ENCODE data around the gene SFPQ.
"Not testable (repeated sequence)": the region's sequence is repeated elsewhere in the genome, so short reads cannot be mapped to it uniquely, and the experiment has no call there.

SFPQ gene, protein sequence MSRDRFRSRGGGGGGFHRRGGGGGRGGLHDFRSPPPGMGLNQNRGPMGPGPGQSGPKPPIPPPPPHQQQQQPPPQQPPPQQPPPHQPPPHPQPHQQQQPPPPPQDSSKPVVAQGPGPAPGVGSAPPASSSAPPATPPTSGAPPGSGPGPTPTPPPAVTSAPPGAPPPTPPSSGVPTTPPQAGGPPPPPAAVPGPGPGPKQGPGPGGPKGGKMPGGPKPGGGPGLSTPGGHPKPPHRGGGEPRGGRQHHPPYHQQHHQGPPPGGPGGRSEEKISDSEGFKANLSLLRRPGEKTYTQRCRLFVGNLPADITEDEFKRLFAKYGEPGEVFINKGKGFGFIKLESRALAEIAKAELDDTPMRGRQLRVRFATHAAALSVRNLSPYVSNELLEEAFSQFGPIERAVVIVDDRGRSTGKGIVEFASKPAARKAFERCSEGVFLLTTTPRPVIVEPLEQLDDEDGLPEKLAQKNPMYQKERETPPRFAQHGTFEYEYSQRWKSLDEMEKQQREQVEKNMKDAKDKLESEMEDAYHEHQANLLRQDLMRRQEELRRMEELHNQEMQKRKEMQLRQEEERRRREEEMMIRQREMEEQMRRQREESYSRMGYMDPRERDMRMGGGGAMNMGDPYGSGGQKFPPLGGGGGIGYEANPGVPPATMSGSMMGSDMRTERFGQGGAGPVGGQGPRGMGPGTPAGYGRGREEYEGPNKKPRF

DNA sequence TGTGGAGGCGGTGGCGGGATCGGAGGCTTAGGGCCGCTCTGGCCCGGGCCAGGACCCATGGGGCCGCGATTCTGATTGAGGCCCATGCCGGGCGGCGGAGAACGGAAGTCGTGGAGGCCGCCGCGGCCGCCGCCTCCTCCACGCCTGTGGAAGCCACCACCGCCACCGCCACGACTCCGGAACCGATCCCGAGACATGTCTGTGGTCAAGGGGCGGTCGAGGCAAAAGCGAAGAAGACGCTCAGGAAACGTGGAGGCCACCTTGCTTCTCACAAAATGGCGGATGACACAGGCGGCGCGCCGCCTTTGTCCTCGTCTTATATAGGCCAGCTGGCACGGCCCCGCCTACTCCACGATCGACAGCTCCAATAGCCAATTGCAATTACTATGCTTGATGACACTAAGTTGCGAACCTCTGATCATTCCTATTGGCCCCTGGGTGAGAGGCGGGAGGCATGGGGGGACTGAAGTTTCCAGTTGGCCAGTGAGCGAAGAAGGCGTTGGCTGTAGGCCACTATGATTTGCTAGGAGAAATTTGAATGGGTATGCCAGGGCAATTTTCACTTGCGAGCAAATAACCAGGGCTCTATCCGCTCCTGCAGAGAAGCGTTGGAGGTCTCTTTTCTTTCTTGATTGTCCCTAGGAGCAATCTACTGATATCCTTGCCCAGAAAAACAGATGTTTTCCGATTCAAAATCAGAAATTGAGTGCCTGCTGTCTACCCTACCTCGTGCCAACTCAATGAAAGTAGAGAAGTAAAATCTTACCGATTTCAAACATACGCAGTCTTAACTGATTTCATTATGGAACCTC lies at the start of gene SFPQ:
SFPQ (minus strand) TSS at position 293 of the 812 bp plus-strand sequence; CDS start at position 197, 96 bp downstream.
- DNase-seq (ENCODE audit: low read depth): peak; percentile 99

DNA sequence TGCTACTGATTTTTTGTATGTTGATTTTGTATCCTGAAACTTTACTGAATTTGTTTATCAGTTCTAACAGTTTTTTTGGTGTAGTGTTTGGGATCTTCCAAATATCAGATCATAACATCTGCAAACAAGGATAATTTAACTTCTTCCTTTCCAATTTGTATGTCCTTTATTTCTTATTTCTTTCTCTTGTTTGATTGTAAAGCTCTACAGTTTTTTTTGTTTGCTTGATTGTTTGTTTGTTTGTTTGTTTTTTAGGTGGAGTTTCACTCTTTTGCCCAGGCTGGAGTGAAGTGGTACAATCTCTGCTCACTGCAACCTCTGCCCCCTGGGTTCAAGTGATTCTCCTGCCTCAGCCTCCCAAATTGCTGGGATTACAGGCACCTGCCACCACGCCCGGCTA lies 43.8 kb upstream of the SFPQ start:
- not testable (repeated sequence) for DNase-seq (ENCODE audit: low read depth)

GRCh38 chr1:35231287-35231686 lies 38.3 kb upstream of the SFPQ start:
- DNase-seq (ENCODE audit: low read depth): no peak

DNA sequence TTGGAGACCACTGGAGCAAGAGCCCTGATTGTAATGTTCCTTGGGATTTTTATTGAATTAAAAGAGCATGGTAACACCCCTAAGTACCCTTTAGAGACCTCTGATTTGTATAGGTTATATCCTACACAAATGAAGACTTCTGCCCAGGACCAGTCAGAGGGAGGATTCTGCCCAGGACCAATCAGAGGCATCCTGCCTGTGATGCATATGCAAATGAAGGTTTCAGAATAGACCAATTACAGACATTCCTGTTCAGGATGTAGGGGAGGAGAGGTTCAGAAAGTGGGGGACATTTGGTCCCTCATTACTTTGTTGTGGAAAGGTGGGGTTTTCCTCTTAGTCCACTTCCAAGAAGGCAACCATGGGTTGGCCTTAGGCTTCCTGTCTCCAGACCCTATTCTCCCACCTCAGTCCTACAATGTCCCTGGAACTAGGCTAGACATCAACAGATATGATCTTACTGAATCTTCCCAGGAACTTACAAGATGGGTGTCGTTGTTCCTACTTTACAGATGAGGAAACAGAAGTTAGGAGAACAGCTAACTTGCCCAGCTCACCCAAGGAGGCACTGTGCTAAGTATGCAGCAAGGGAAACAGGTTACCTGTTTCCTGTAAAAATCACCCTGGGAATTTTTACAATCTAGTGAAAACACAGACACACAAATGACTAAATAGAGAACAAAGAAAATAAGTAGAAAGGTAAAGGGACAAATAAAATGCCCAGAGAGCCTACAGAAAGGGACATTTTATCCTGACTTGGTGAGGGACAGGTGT lies 36.8 kb upstream of the SFPQ start:
- no peak for DNase-seq (ENCODE audit: low read depth)

GRCh38 chr1:35226546-35226945 lies 33.6 kb upstream of the SFPQ start:
- DNase-seq (ENCODE audit: low read depth): no peak

- DNase-seq (ENCODE audit: low read depth): no peak
Measured at GRCh38 chr1:35223084-35223630, 30.2 kb upstream of the SFPQ start.

- peak; percentile 85 for DNase-seq (ENCODE audit: low read depth)
Measured at GRCh38 chr1:35222322-35223083, 29.6 kb upstream of the SFPQ start.

- peak; percentile 12 for DNase-seq (ENCODE audit: low read depth)
Measured at GRCh38 chr1:35220976-35221375, 28.0 kb upstream of the SFPQ start.

GRCh38 chr1:35215346-35215745 lies 22.4 kb upstream of the SFPQ start:
- DNase-seq (ENCODE audit: low read depth): peak; percentile 7

GRCh38 chr1:35211120-35211414 lies 18.1 kb upstream of the SFPQ start:
- DNase-seq (ENCODE audit: low read depth): no peak

DNA sequence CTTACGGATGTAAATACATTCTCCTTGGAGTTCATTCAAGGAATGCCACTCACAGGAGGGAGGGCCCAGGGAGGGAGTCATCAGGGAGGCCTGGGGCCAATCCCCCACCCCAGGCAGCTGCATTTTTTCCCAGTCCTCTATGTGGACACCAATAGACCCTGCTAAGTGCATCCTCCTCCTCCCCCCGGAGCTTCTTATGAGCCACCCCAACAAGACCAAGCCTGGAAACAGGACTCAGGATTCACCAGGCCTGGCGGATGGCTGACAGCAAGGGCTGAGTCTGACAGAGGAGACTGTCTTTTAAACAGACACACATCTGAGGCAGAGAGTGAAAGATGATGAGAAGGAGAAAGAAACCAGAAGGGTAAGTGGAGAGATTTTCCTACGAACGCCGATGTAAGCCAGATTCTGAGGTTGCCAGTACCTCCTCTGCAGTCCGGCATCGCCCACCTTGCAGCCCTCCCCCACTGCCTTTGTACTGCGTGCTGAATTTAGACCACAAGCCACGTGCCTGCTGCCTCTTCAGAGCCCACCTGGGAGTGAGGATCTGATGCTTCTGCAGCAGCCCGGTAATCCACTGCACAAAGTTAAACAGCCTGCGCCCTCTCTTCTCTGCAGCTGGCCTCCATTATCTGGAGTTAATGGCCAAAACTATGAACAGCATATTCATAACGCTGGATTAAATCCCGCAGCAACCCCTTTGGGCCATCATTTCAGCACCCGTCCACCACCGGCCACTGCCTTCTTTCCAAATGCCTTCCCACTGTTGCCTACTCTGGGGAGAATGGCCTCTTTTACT lies 17.6 kb upstream of the SFPQ start:
- DNase-seq (ENCODE audit: low read depth): no peak

DNA sequence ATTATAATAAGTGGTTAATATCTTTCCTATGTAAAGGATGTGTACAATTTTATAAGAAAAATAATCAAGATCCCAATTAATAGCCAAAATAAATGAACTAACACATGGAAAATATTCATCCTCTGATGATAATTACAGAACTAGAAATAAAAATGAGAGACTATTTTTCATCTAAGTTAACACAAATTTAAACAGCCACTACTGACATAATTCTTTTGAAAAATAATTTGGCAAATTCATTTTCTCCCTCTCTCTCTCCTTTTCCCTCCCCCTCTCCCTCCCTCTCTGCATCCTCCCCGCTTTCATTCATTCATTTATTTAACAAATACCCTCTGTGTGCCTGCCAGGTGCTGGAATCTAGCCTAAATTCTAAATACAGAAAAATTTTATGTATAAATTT lies 10.3 kb upstream of the SFPQ start:
- no peak for DNase-seq (ENCODE audit: low read depth)

- DNase-seq (ENCODE audit: low read depth): peak; percentile 82
Measured at GRCh38 chr1:35202048-35202719, 9.2 kb upstream of the SFPQ start.

- no peak for DNase-seq (ENCODE audit: low read depth)
Measured at GRCh38 chr1:35201631-35202030, 8.7 kb upstream of the SFPQ start.

DNA sequence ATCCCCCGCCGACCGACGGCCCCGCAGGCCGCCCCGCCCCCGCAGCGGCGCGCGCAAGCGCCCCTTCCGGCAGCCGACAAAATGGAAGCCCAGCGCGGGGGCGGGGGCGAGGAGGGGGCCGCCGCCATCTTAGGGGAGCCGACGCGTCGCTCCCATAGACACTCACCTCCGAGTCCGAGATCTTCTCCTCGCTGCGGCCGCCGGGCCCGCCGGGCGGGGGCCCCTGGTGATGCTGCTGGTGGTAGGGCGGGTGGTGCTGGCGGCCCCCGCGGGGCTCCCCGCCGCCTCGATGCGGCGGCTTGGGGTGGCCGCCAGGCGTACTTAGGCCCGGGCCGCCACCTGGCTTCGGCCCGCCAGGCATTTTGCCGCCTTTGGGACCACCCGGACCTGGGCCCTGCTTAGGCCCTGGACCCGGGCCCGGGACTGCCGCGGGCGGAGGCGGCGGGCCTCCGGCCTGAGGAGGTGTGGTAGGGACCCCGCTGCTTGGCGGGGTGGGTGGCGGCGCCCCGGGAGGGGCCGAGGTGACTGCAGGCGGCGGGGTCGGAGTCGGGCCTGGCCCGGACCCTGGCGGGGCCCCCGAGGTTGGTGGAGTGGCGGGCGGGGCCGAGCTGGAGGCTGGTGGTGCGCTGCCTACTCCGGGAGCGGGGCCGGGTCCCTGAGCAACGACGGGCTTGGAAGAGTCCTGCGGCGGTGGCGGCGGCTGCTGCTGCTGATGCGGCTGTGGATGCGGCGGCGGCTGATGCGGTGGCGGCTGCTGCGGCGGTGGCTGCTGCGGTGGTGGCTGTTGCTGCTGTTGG lies 691 bp downstream of the SFPQ start:
- peak; percentile 82 for DNase-seq (ENCODE audit: low read depth)

DNA sequence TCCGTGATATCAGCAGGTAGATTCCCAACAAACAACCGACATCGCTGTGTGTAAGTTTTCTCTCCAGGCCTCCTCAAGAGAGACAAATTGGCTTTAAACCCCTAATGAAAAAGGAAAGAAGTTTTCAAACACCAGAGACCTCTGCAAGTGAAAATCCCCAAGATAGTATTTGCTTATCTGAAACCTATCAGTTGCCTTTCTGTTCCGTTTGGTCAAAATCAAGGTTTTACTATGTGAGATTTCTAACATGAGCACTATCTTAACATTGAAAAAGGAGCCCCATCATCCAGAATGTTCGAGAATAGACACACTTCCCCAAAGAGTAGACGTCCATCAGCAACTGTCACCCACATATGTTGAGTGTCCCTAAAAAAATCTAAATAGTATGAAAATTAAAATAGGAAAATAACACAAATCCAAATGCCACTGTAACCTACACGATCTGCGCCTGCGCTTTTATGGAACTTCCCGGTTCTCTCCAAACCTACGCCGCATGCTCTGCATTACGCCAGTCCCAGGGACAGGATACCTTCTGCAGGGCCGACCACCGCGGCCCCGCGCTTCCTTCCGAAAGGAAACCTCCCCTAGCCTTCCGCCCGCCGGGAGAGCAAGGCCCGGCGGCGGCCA lies 1.4 kb downstream of the SFPQ start:
- DNase-seq (ENCODE audit: low read depth): no peak

GRCh38 chr1:35190784-35191183 lies 2.2 kb downstream of the SFPQ start:
- DNase-seq (ENCODE audit: low read depth): no peak
